ENCODE measurements around the gene PITPNM3. TPM values are rescaled to one million over a fixed set of nuclear protein-coding genes. Genes with fewer than 3 reads are reported as not detected.

PITPNM3 gene
- polyA plus RNA-seq, 1 donor from 2014 or later, result 3.0 TPM

GRCh38 chr17:6559753-6560215 lies 3.4 kb upstream of the PITPNM3 start:
- no peaks in the 10 kb centered on the region for H4K20me1 ChIP-seq (ENCODE audit: insufficient read depth)
- H3K27ac ChIP-seq (ENCODE audit: low read length), result no peak overlapping the region
- H3K79me2 ChIP-seq (replicated peaks; ENCODE audit: insufficient read depth, low read length), result no peaks in the 10 kb centered on the region
- no peaks in the 10 kb centered on the region for H3F3A ChIP-seq (ENCODE audit: insufficient read depth, low read length, poor library complexity, severe bottlenecking)
- no peak for TF ChIP-seq POLR2AphosphoS5 (IDR thresholded peaks at IDR 0.05)
- no peak for TF ChIP-seq MXI1 (conservative IDR thresholded peaks at IDR 0.05; ENCODE audit: poor library complexity, severe bottlenecking)
- no peaks in the 10 kb centered on the region for H3K9me3 ChIP-seq (ENCODE audit: low read length)
- H3K36me3 ChIP-seq (ENCODE audit: insufficient read depth, low read length), result no peaks in the 10 kb centered on the region
- no peak overlapping the region for H3K4me3 ChIP-seq (ENCODE audit: low read length)
- no peak overlapping the region for H3K9ac ChIP-seq (ENCODE audit: low read length)
- H3K27me3 ChIP-seq (ENCODE audit: insufficient read depth, low read depth, low read length), result peaks cover 25% of the 10 kb centered on the region
- H3K4me2 ChIP-seq (ENCODE audit: low read length), result no peak overlapping the region
- H3K9me2 ChIP-seq (ENCODE audit: insufficient read depth, low read length), result no peaks in the 10 kb centered on the region
- H2AFZ ChIP-seq (ENCODE audit: low read depth, low read length), result no peak overlapping the region

GRCh38 chr17:6558932-6559752 lies 2.8 kb upstream of the PITPNM3 start:
- Histone ChIP-seq H3K9me3 (ENCODE audit: low read length) (no peaks in the 10 kb centered on the region), H3K4me3 (ENCODE audit: low read length) (no peak overlapping the region), H4K20me1 (ENCODE audit: insufficient read depth) (no peaks in the 10 kb centered on the region), H3K4me2 (ENCODE audit: low read length) (no peak overlapping the region), H3K27me3 (ENCODE audit: insufficient read depth, low read depth, low read length) (peaks cover 31% of the 10 kb centered on the region), H3F3A (ENCODE audit: insufficient read depth, low read length, poor library complexity, severe bottlenecking) (no peaks in the 10 kb centered on the region), H3K9me2 (ENCODE audit: insufficient read depth, low read length) (no peaks in the 10 kb centered on the region), H3K9ac (ENCODE audit: low read length) (no peak overlapping the region), H3K27ac (ENCODE audit: low read length) (no peak overlapping the region), H2AFZ (ENCODE audit: low read depth, low read length) (no peak overlapping the region), H3K36me3 (ENCODE audit: insufficient read depth, low read length) (no peaks in the 10 kb centered on the region), H3K79me2 (replicated peaks; ENCODE audit: insufficient read depth, low read length) (no peaks in the 10 kb centered on the region)
- TF ChIP-seq TAF1 (IDR thresholded peaks at IDR 0.05; ENCODE audit: low read depth) (no peak), EP300 (conservative IDR thresholded peaks at IDR 0.05; ENCODE audit: poor library complexity, severe bottlenecking) (no peak), EZH2 (IDR thresholded peaks at IDR 0.05; ENCODE audit: borderline replicate concordance, insufficient read depth, low read length, poor library complexity, severe bottlenecking) (no peak), CTCF (IDR thresholded peaks at IDR 0.05; ENCODE audit: poor library complexity, severe bottlenecking) (no peak), RAD21 (conservative IDR thresholded peaks at IDR 0.05) (no peak), POLR2AphosphoS5 (IDR thresholded peaks at IDR 0.05) (no peak), SMC3 (conservative IDR thresholded peaks at IDR 0.05; ENCODE audit: poor library complexity) (no peak), REST (IDR thresholded peaks at IDR 0.05; ENCODE audit: borderline replicate concordance) (no peak), MXI1 (conservative IDR thresholded peaks at IDR 0.05; ENCODE audit: poor library complexity, severe bottlenecking) (no peak)
